Stimulated activated CD8-positive, alpha-beta memory T cell treated with anti-CD3 and anti-CD28 coated beads, Interleukin-12 subunit alpha, Interleukin-12 subunit beta, amount 100 ng/mL, for 1 hour (primary cell): ENCODE data around the gene SLX4IP.

Source experiments
- DNase-seq: peaks from one replicate; pipeline ENCODE4 v3.0.0-alpha.2; 2020; ENCODE audit warnings: low read depth

The SLX4IP gene

GRCh38 chr20:10429443-10429981 lies 5.6 kb upstream of the SLX4IP start:
- DNase-seq = no peak

- DNase-seq = no peak
Observed at GRCh38 chr20:10430000-10430466, 5.1 kb upstream of the SLX4IP start.

GRCh38 chr20:10430704-10431103 lies 4.4 kb upstream of the SLX4IP start:
- no peak for DNase-seq

GRCh38 chr20:10432079-10432478 lies 3.0 kb upstream of the SLX4IP start:
- DNase-seq = no peak

- no peak for DNase-seq
Observed at GRCh38 chr20:10433014-10433622, 2.0 kb upstream of the SLX4IP start.

GRCh38 chr20:10433623-10434466 lies 1.3 kb upstream of the SLX4IP start, which contains the start of gene MKKS:
MKKS (minus strand) TSS chr20:10434222; CDS start chr20:10413514, 20,708 bp downstream.
- DNase-seq = peak; percentile 78

DNA sequence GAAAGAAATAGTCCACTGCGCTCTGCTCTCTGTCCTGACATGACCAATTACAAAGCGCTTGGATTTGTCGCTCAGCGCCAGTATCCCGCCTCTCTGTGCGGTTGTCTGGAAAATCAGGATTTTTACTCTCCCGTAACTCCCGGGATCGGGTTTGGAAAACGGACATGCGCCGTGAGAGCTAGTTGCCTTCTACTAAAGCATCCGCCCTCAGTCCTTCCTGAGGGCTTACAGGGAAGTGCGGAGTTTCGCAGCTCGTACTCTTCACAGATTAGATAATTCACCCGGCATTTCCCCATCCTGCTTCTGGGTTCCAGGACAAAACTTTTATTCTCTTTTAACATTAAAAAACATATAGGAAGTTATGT lies 656 bp upstream of the SLX4IP start:
- peak; percentile 59 for DNase-seq

GRCh38 chr20:10436053-10436699 lies 1.1 kb downstream of the SLX4IP start:
- DNase-seq = no peak

- no peak for DNase-seq
Observed at GRCh38 chr20:10438217-10438616, 3.1 kb downstream of the SLX4IP start.

DNA sequence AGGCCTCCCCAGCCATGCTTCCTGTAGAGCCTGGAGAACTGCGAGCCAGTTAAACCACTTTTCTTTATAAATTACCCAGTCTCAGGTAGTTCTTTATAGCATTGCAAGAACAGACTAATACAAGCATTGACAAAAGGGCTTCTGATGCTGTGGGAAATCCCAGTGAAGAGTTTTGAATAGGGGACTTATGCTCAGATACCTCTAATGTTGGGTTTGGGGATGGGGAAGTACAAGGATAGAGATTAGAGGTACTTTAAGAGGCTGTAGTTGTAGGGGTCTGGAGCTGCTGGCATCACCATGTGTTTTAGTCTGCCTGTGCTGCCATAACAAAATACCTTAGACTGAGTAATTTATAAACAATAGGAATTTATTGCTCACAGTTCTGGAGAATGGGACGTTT lies 8.8 kb downstream of the SLX4IP start:
- no peak for DNase-seq

GRCh38 chr20:10445758-10446157 lies 10.7 kb downstream of the SLX4IP start:
- no peak for DNase-seq

DNA sequence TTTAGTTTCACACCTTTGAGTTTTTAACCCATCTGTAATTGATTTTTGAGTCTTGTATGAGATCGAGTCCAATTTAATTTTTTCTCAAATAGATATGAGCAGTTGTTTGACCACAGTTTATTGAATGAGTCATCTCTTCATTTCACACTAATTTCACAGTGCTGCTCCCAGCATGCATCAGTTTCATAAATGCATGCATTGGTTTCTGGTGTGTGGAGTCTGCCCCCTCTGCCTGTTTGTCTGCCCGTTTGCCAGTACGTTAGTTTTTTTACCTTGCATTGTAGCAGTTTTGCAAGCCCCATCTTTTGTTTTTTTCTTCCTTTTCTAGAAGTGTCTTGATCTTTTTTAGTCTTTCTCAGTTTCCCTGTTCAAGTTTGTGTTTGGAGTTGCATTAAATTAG lies 11.9 kb downstream of the SLX4IP start:
- DNase-seq = peak; percentile 27

- DNase-seq = no peak
Observed at GRCh38 chr20:10448270-10449156, 13.4 kb downstream of the SLX4IP start.

DNA sequence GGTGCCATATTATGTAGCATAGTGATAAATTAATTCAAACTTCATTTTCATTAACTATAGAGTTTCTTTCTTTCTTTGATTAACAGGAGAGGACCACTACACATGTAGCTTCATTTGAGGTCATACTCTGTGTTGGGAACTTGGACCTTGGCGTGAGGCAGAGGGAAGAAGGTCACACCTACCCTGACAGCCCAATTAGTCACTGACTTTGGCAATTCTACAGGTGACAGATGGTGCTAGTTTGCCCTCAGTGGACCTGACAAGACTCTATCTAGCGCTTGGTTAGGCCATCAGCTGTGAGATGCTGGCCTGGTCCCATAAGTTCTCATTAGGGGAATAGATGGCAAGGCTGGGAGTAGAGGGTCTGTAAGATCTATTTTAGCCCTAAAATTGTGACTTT lies 14.2 kb downstream of the SLX4IP start:
- no peak for DNase-seq

GRCh38 chr20:10453241-10453640 lies 18.1 kb downstream of the SLX4IP start:
- no peak for DNase-seq

DNA sequence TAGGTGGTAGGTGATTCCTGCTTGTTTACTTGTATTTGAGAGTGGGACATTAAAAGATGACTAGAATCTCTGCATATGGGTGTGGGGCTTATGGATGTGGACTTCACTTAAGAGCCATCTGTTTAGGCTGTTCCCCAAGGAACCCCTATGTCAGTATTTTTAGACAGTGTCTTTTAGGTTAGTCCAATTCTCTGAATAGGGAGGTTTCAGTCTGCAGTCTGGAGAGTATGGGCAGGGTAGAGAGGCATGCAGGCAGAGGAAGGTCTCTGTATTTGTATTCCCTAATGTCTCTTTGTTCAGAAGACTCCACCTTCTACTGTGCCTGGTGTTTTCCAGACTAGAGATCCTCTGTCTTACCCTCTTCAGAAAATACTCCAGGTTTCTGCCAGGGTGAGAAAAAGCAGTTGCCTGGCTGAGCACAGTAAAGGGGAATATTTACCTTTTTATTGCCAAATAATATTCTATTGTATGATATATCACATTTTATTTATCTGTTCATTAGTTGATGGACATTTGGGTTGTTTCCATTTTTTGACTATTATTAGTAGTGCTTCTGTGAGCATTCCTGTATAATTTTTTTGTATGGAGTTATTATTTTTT lies 19.1 kb downstream of the SLX4IP start:
- DNase-seq = no peak

GRCh38 chr20:10461495-10461894 lies 26.4 kb downstream of the SLX4IP start:
- DNase-seq = no peak

- DNase-seq = no peak
Observed at GRCh38 chr20:10462516-10462915, 27.4 kb downstream of the SLX4IP start.

DNA sequence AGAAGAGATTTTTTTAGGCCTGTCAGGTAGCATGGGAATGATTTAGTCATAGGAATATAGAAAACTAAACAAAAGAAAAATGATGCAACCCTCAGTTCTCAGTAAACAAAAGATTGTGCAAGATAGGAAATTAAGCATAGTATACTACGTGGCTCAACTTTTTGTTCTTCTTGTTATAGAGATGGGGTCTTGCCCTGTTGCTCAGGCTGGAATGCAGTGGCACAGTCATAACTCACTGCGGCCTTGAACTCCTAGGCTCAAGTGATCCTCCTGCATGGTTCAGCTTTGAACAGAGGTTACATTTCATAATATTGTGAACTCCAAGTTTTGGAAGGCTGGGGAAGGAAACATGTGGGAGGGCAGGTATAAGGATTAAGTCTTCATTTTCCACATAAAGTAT lies 28.5 kb downstream of the SLX4IP start:
- DNase-seq = no peak

GRCh38 chr20:10465135-10465534 lies 30.0 kb downstream of the SLX4IP start:
- DNase-seq = no peak

DNA sequence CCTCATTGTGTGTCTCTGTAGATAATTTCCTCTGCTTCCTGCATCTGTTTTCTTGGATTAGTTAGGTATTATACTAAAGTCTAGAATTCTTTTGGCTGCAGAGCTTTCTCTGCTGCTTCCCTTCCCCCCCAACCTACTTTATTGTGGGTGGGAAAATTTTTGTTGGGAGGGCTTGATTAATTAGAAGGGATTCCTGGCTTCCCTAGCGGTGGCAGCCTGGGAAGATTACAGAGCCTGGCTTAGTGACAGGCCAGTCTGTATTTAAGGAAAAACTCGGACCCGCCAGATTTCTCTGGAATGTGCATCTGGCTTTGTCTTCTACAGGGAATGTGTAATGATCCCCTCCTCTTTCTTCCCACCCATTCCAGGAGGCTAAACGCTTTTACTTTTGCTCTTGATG lies 31.2 kb downstream of the SLX4IP start:
- DNase-seq = no peak
